GM12873 (cell line): Measurements from ENCODE around the gene MLLT3.

Experiments used
- TF ChIP-seq, protein P1 (sequence below): IDR thresholded peaks from 2 replicates; pipeline ENCODE4 v1.5.1; 2012; ENCODE audit warnings: low read depth, mild to moderate bottlenecking, moderate library complexity, low read length, control low read depth; ENCODE audit not compliant: insufficient read depth; ENCODE audit errors: missing control alignments

The MLLT3 gene

DNA sequence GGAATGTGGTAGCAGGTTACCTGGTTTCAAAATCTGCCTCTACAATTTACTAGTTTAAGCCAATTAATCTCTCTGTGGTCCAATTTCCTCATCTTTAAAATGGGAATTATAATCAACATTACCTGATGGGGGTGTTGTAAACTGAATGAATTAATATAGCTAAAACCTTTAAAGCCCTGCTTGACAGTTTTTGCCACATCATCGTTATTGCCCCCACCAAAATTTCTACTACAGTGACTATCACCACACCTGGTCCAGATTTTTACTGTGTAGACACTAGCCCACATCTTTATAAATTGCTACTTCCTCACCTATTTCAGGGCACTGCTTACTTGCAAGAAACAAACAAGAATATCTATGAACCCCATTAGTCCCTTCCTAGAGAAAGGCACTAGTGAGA is 65.0 kb downstream of the MLLT3 start:
- TF ChIP-seq, protein P1, sequence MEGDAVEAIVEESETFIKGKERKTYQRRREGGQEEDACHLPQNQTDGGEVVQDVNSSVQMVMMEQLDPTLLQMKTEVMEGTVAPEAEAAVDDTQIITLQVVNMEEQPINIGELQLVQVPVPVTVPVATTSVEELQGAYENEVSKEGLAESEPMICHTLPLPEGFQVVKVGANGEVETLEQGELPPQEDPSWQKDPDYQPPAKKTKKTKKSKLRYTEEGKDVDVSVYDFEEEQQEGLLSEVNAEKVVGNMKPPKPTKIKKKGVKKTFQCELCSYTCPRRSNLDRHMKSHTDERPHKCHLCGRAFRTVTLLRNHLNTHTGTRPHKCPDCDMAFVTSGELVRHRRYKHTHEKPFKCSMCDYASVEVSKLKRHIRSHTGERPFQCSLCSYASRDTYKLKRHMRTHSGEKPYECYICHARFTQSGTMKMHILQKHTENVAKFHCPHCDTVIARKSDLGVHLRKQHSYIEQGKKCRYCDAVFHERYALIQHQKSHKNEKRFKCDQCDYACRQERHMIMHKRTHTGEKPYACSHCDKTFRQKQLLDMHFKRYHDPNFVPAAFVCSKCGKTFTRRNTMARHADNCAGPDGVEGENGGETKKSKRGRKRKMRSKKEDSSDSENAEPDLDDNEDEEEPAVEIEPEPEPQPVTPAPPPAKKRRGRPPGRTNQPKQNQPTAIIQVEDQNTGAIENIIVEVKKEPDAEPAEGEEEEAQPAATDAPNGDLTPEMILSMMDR, result no peak

DNA sequence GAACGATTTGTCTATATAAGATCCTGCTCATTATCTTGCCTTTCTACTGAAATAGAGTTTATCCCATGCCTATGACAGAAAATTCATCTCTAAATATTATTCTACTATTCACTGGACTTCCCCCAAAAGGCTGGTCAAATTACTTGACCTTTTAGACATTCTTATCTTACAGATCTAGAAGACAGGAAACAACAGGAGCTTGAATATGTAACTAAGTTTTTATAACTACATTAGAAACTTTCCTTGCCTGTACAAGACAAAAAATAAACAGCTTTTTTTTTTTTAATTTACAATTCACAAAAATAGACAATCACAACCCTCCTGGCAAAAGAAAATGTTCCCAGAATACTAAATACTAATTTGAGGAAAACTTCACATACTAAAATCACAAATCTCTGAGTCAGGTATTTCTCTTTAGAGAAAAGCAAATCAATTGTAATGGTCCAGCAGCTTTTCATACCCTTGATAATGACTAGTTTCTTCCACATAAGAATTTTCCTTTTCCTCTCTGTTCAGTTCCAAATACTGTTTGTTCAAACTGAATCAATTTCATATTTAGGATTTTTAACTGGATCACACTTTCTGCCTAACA is 68.6 kb downstream of the MLLT3 start:
- TF ChIP-seq, protein P1, result no peak

DNA sequence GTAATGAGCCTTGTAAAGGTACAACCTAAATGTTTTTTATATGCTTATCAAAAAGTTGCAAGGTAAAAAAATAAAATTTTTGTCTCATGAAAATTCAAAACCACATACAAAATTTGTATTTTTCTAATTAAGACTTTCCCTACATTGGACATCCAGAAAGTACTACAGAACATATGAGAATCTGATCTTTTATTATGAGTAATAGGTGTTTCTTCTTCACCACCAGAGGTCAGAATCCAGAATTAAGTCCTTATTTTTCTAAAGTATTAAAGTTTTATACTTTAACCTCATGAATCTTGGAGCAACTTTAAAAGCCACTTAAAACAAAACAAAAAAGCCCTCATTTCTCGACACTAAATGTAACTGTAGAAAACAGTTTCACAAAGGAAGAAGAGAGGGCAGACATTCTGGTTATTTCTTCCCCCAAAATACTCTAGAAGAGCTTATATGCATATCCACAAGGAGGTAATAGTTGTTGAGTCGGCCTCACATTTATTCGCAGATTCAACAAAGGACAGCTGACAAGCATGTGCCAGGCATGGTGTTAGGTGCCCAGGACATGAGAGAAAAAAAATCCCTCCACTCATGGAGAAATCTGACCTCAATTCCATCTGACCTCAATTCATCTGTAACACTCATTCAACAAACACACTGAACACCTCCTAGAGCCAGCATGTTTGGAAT is 69.3 kb downstream of the MLLT3 start:
- TF ChIP-seq, protein P1, result no peak

DNA sequence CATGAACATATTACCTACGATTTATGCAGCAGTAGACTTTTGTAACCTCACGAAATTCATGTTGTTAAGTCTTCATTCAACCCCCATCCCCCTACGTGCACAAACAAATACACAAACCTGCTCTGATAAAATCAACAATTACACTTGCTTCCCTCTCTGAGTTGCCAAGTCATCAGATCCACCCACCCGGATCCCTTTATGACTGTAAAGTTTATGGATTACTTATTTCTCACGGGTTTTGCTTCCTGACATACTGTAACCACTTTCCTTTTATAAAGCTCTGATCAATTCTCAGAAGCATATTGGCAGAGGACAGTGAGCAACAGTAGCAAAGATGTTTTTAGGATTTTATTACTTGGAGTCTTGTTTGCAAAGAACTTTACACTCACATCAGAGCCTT is 70.5 kb downstream of the MLLT3 start:
- TF ChIP-seq, protein P1, result no peak

DNA sequence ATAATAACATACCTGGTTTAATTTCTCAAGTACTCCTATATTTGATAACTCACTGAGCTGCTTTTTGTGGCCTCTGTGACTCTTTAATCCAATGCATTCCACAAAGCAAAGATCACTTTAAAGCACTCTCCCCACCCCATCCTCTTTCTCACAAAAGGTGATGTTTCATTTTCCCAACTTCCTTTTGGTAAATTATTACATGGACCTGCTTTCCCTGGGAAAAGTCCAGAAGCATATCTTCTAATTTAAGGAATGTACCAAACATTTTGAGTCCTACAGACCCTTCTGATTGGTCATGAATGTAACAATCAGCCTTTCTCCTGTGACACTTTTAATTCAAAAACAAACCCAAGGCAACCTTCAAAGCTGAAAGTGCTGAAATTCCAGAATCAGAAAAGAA is 71.1 kb downstream of the MLLT3 start:
- TF ChIP-seq, protein P1, result no peak

DNA sequence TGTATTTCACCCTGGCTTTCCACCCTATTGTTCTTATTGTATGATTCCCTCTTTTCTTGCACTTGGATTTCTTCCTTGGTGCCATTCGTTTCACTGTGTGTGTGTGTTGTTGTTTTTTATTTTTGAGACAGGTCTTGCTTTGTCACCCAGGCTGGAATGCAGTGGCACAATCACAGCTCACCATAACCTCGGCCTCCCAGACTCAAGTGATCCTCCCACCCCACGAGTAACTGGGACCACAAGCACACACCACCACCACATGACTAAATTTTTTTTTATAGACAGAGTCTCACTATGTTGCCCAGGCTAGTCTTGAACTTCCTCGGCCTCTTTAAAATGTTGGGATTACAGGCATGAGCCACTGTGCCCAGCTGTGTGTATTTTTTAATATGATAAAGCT is 72.0 kb downstream of the MLLT3 start:
- TF ChIP-seq, protein P1, result no peak

DNA sequence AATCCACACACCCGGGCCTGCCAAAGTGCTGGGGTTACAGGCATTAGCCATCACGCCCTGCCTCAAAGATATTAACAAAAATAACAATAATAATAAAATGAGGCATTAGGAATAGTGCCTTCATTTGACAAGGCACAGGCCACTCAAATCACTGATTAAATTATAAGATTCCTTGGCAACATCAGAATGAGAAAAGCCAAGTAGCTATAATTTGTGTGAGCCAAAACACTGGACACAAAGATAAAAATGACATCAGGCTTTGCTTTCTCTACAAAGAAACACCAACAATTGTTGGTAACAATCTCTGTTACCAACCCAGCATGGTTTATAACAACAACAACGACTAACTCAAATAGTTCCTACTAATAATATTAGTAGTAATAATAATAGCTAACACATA is 73.2 kb downstream of the MLLT3 start:
- TF ChIP-seq, protein P1, result no peak
